Esophagus squamous epithelium (tissue), 4 donors: ENCODE data around the gene FOXJ3.

Source experiments
- CTCF ChIP-seq, 6 experiments: fragments of 450-650 bp in 4 of 6; fragments of 200-600 bp in 2 of 6; sonication (generic) in 2 of 6; IDR thresholded peaks; one replicate each; pipeline ENCODE4 v1.5.1; 2016 to 2019; ENCODE audit warnings: antibody characterized with exemption in 6 of 6, mild to moderate bottlenecking in 4 of 6, moderate library complexity in 4 of 6
- POLR2A ChIP-seq, 4 donors: fragments of 450-650 bp; IDR thresholded peaks; one replicate each; pipeline ENCODE4 v1.6.1; 2017; ENCODE audit warnings: antibody characterized with exemption in 4 of 4, mild to moderate bottlenecking in 4 of 4, moderate library complexity in 3 of 4

- TF ChIP-seq CTCF (IDR thresholded peaks at IDR 0.05) (no peak), POLR2A (IDR thresholded peaks at IDR 0.05) (no peak)
Measured at GRCh38 chr1:42325014-42325402, 10.0 kb downstream of the FOXJ3 start.
